ENCODE measurements around the gene ABLIM2. TPM values are rescaled to one million over a fixed set of nuclear protein-coding genes. Genes with fewer than 3 reads are reported as not detected.

Gene ABLIM2
- total and polyA plus RNA-seq, 2 of the 13 experiments (the other 11 are each of a cell fraction or from before 2014, with no cell fraction given): 0.20 to 0.37 TPM

- TF ChIP-seq, protein P1, sequence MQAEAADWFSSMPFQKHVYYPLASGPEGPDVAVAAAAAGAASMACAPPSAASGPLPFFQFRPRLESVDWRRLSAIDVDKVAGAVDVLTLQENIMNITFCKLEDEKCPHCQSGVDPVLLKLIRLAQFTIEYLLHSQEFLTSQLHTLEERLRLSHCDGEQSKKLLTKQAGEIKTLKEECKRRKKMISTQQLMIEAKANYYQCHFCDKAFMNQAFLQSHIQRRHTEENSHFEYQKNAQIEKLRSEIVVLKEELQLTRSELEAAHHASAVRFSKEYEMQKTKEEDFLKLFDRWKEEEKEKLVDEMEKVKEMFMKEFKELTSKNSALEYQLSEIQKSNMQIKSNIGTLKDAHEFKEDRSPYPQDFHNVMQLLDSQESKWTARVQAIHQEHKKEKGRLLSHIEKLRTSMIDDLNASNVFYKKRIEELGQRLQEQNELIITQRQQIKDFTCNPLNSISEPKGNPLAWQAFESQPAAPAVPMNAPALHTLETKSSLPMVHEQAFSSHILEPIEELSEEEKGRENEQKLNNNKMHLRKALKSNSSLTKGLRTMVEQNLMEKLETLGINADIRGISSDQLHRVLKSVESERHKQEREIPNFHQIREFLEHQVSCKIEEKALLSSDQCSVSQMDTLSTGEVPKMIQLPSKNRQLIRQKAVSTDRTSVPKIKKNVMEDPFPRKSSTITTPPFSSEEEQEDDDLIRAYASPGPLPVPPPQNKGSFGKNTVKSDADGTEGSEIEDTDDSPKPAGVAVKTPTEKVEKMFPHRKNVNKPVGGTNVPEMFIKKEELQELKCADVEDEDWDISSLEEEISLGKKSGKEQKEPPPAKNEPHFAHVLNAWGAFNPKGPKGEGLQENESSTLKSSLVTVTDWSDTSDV (CRISPR knock-in tag; IDR thresholded peaks at IDR 0.05): no peak
- peak; percentile 28 for TF ChIP-seq ZNF564 (CRISPR knock-in tag; IDR thresholded peaks at IDR 0.05)
- TF ChIP-seq MBD4 (IDR thresholded peaks at IDR 0.05; ENCODE audit: borderline replicate concordance, low read length): no peak
- TF ChIP-seq ZNF124 (CRISPR knock-in tag; IDR thresholded peaks at IDR 0.05): peak; percentile 80
- TF ChIP-seq TFDP2 (CRISPR knock-in tag; IDR thresholded peaks at IDR 0.05): 0 out of 2 replicates have a peak, but pooled peaks have one; percentile 38
- TF ChIP-seq HNF1B (CRISPR knock-in tag; IDR thresholded peaks at IDR 0.05): peak; percentile 100
- peak; percentile 87 for TF ChIP-seq TAF1 (CRISPR knock-in tag; IDR thresholded peaks at IDR 0.05)
- TF ChIP-seq ZNF382 (CRISPR knock-in tag; IDR thresholded peaks at IDR 0.05; ENCODE audit: borderline replicate concordance): no peak
- TF ChIP-seq, protein P2, sequence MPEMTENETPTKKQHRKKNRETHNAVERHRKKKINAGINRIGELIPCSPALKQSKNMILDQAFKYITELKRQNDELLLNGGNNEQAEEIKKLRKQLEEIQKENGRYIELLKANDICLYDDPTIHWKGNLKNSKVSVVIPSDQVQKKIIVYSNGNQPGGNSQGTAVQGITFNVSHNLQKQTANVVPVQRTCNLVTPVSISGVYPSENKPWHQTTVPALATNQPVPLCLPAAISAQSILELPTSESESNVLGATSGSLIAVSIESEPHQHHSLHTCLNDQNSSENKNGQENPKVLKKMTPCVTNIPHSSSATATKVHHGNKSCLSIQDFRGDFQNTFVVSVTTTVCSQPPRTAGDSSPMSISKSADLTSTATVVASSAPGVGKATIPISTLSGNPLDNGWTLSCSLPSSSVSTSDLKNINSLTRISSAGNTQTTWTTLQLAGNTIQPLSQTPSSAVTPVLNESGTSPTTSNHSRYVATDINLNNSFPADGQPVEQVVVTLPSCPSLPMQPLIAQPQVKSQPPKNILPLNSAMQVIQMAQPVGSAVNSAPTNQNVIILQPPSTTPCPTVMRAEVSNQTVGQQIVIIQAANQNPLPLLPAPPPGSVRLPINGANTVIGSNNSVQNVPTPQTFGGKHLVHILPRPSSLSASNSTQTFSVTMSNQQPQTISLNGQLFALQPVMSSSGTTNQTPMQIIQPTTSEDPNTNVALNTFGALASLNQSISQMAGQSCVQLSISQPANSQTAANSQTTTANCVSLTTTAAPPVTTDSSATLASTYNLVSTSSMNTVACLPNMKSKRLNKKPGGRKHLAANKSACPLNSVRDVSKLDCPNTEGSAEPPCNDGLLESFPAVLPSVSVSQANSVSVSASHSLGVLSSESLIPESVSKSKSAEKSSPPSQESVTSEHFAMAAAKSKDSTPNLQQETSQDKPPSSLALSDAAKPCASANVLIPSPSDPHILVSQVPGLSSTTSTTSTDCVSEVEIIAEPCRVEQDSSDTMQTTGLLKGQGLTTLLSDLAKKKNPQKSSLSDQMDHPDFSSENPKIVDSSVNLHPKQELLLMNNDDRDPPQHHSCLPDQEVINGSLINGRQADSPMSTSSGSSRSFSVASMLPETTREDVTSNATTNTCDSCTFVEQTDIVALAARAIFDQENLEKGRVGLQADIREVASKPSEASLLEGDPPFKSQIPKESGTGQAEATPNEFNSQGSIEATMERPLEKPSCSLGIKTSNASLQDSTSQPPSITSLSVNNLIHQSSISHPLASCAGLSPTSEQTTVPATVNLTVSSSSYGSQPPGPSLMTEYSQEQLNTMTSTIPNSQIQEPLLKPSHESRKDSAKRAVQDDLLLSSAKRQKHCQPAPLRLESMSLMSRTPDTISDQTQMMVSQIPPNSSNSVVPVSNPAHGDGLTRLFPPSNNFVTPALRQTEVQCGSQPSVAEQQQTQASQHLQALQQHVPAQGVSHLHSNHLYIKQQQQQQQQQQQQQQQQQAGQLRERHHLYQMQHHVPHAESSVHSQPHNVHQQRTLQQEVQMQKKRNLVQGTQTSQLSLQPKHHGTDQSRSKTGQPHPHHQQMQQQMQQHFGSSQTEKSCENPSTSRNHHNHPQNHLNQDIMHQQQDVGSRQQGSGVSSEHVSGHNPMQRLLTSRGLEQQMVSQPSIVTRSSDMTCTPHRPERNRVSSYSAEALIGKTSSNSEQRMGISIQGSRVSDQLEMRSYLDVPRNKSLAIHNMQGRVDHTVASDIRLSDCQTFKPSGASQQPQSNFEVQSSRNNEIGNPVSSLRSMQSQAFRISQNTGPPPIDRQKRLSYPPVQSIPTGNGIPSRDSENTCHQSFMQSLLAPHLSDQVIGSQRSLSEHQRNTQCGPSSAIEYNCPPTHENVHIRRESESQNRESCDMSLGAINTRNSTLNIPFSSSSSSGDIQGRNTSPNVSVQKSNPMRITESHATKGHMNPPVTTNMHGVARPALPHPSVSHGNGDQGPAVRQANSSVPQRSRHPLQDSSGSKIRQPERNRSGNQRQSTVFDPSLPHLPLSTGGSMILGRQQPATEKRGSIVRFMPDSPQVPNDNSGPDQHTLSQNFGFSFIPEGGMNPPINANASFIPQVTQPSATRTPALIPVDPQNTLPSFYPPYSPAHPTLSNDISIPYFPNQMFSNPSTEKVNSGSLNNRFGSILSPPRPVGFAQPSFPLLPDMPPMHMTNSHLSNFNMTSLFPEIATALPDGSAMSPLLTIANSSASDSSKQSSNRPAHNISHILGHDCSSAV (CRISPR knock-in tag; IDR thresholded peaks at IDR 0.05; ENCODE audit: borderline replicate concordance): no peak
- TF ChIP-seq NFE2L2 (IDR thresholded peaks at IDR 0.05; ENCODE audit: low read length): no peak
- TF ChIP-seq ZC3H13 (CRISPR knock-in tag; IDR thresholded peaks at IDR 0.05): peak; percentile 52; the same call in 1 of the 2 replicates
- TF ChIP-seq RFX1 (IDR thresholded peaks at IDR 0.05): no peak
- 0 out of 2 replicates have a peak, but pooled peaks have one; percentile 30 for TF ChIP-seq KLF9 (CRISPR knock-in tag; IDR thresholded peaks at IDR 0.05; ENCODE audit: low read depth)
- TF ChIP-seq ZNF567 (CRISPR knock-in tag; IDR thresholded peaks at IDR 0.05; ENCODE audit: borderline replicate concordance): no peak
- TF ChIP-seq HOXA7 (CRISPR knock-in tag; IDR thresholded peaks at IDR 0.05): no peak
- TF ChIP-seq MAF1 (CRISPR knock-in tag; IDR thresholded peaks at IDR 0.05; ENCODE audit: borderline replicate concordance): 0 out of 2 replicates have a peak, but pooled peaks have one; percentile 50
Measured at GRCh38 chr4:8198906-8199593, 40.4 kb upstream of the ABLIM2 start, which contains the start of gene SH3TC1 (continued).

Data from HepG2 (cell line).